CD4-positive, alpha-beta T cell treated with Interleukin-12 subunit alpha and Interleukin-12 subunit beta, for 1 hour (primary cell): ENCODE data around the gene ACHE.
"Not testable (repeated sequence)": the region's sequence is repeated elsewhere in the genome, so short reads cannot be mapped to it uniquely, and the experiment has no call there.

Source experiments
- DNase-seq: peaks from one replicate; pipeline ENCODE4 v3.0.0-alpha.2; 2020

Gene ACHE

GRCh38 chr7:100860702-100861615 lies 34.7 kb downstream of the ACHE start:
- DNase-seq: no peak

DNA sequence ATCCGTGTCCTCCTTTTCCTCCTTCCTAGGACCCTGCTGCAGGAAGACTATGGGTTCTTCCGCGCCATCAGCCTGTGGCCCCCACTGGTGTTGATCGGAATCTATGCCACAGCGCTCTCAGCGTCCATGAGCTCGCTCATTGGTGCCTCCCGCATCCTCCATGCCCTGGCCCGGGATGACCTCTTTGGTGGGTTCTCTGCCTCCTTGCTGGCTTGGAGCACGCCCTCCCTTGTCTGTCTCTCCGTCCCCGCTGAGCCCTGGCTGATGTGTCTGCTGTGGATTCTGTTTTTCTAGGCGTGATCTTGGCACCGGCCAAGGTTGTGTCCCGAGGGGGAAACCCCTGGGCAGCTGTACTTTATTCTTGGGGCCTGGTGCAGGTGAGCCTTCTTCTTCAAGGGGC lies 35.8 kb downstream of the ACHE start:
- no peak for DNase-seq

DNA sequence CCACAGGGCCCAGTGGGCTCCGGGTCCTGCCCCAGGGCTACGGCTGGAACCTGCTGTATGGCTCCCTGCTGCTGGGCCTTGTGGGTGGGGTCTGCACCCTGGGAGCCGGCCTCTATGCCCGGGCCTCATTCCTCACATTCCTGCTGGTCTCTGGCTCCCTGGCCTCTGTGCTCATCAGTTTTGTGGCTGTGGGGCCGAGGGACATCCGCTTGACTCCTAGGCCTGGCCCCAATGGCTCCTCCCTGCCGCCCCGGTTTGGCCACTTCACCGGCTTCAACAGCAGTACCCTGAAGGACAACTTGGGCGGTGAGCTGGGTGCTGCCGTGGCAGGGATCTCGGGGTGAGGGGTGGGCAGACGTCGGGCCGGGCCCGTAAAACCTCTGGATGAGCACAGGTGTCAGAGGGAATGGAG lies 38.8 kb downstream of the ACHE start:
- no peak for DNase-seq

GRCh38 chr7:100855515-100855914 lies 40.2 kb downstream of the ACHE start:
- no peak for DNase-seq

DNA sequence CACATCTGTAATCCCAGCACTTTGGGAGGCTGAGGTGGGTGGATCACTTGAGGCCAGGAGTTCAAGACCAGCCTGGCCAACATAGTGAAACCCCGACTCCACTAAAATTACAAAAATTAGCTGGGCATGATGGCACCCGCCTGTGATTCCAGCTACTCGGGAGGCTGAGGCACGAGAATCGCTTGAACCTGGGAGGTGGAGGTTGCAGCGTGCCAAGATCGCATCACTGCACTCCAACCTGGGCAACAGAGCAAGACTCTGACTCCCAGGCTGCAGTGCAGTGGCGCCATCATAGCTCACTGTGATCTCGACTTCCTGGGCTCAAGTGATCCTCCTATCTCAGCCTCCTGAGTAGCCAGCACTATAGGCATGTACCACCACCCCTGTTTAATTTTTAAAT lies 40.8 kb downstream of the ACHE start:
- not testable (repeated sequence) for DNase-seq

DNA sequence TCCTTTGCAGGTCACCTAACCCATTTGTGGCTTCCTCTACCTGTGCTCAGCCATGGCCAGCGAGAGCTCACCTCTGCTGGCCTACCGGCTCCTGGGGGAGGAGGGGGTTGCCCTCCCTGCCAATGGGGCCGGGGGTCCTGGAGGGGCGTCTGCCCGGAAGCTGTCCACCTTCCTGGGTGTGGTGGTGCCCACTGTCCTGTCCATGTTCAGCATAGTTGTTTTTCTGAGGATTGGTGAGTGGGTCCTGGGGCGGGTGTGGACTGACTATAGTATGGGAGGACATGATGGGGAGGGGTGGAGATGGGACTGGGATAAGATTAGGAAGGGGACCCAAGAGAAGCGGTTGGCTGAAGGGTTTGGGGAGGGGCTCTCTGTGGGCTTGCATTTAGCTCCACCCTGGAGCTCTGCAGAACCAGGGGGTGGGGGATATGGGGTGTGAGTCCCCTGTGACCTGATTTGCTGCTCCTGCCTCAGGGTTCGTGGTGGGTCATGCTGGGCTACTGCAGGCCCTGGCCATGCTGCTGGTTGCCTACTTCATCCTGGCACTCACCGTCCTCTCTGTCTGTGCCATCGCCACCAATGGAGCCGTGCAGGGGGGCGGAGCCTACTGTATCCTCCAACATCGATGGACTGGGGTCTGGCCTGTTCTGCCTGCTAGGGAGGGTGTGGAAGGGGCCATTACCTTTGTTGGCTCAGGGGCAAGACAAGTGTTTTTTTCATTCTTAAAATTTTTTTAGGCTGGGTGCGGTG lies 41.4 kb downstream of the ACHE start:
- DNase-seq: no peak

GRCh38 chr7:100852048-100852872 lies 43.4 kb downstream of the ACHE start, which contains the start of gene SLC12A9:
TSS of gene SLC12A9 (plus strand) at chr7:100852713. CDS start at chr7:100854198, 1,485 bp downstream.
- peak; percentile 86 for DNase-seq

- no peak for DNase-seq
Observed at GRCh38 chr7:100847360-100847759, 48.3 kb downstream of the ACHE start.

DNA sequence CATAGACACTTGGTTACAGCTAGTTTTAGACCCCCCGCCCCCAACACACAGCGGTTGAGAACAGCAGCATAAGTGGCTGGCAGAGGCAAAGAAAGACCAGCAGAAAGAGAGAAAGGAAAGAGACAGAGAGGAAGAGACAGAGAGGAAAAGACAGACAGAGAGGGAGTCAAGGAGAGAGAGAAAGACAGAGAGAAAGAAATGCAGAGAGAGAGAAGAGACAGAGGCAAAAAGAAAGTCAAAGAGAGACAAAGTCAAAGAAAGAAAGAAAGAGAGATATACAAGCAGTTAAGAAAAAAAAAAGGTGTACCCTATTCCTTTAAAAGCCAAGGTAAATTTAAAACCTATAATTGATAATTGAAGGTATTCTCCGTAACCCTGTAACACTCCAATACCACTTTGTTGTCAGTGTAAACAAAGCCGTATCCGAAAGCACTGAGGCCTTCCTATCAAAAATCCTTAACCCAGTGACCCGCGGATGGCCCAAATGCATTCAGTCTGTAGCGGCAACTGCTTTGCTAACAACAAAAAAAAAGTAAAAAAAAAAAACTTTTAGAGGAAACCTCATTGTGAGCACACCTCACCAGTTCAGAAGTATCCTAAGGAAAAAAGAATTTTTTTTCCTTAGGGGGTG lies 55.1 kb downstream of the ACHE start:
- no peak for DNase-seq
